GM10248 (cell line): ENCODE measurements around the gene CCDC57.
A peak's percentile ranks its signal among the peaks of the same experiment; 100 is the strongest.

Source experiments
- CTCF ChIA-PET: fragments of 300-600 bp; sonication (Branson Sonifier 250); formaldehyde crosslinking; extraction: SDS; loops from one replicate; lab custom pipeline; 2021; ENCODE audit warnings: antibody characterized with exemption; lab: Yijun Ruan, JAX
- POLR2A ChIA-PET: fragments of 350-650 bp; sonication (Branson Sonifier 250); formaldehyde crosslinking; extraction: SDS; loops from one replicate; lab custom pipeline; 2020; ENCODE audit warnings: antibody characterized with exemption; lab: Yijun Ruan, JAX
- DNase-seq: peaks from one replicate; pipeline ENCODE4 v3.0.0; 2012; ENCODE audit errors: extremely low spot score
- TF ChIP-seq, protein P1 (sequence below): IDR thresholded peaks from 2 replicates; pipeline ENCODE4 v1.5.1; 2012; ENCODE audit warnings: mild to moderate bottlenecking, low read depth; ENCODE audit errors: extremely low read depth, missing control alignments, control extremely low read depth

The CCDC57 gene

GRCh38 chr17:82238472-82239201 lies 26.0 kb upstream of the CCDC57 start:
- TF ChIP-seq, protein P1, sequence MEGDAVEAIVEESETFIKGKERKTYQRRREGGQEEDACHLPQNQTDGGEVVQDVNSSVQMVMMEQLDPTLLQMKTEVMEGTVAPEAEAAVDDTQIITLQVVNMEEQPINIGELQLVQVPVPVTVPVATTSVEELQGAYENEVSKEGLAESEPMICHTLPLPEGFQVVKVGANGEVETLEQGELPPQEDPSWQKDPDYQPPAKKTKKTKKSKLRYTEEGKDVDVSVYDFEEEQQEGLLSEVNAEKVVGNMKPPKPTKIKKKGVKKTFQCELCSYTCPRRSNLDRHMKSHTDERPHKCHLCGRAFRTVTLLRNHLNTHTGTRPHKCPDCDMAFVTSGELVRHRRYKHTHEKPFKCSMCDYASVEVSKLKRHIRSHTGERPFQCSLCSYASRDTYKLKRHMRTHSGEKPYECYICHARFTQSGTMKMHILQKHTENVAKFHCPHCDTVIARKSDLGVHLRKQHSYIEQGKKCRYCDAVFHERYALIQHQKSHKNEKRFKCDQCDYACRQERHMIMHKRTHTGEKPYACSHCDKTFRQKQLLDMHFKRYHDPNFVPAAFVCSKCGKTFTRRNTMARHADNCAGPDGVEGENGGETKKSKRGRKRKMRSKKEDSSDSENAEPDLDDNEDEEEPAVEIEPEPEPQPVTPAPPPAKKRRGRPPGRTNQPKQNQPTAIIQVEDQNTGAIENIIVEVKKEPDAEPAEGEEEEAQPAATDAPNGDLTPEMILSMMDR, result no peak
- ChIA-PET CTCF (interaction anchor here (1.0 to 1.5 kb wide), 6 partner anchors 9 to 219 kb away, joined by 3 to 4 read pairs (median 3); no protein-coding TSS in a partner anchor), POLR2A (interaction anchor here (0.5 to 1.3 kb wide), 3 partner anchors 10 to 59 kb away, joined by 3 to 5 read pairs (median 5); partner anchors contain the start of gene SLC16A3)
- peak; percentile 60 for DNase-seq

GRCh38 chr17:82237746-82238471 lies 25.3 kb upstream of the CCDC57 start:
- CTCF ChIA-PET, result interaction anchor here (1.0 to 1.6 kb wide), 6 partner anchors 8 to 218 kb away, joined by 3 to 7 read pairs (median 3); no protein-coding TSS in a partner anchor
- no peak for DNase-seq
- POLR2A ChIA-PET, result interaction anchor here (0.5 to 1.3 kb wide), 3 partner anchors 9 to 59 kb away, joined by 3 to 5 read pairs (median 5); partner anchors contain the start of gene SLC16A3
- TF ChIP-seq, protein P1, result no peak

- ChIA-PET CTCF (interaction anchor here (0.8 to 2.1 kb wide), 16 partner anchors 10 to 202 kb away, joined by 3 to 18 read pairs (median 4); no protein-coding TSS in a partner anchor), POLR2A (interaction anchor here (0.9 to 1.3 kb wide), 2 partner anchors 9 to 60 kb away, joined by 3 to 5 read pairs; partner anchors contain the start of gene SLC16A3)
- TF ChIP-seq, protein P1, result no peak
- no peak for DNase-seq
These were observed 24.6 kb upstream of the CCDC57 start for GRCh38 chr17:82237083-82237745.

- no peak for DNase-seq
- CTCF ChIA-PET, result interaction anchor here (0.8 to 2.5 kb wide), 23 partner anchors 10 to 203 kb away, joined by 3 to 18 read pairs (median 4); partner anchors contain the start of gene CSNK1D
- TF ChIP-seq, protein P1, result peak; percentile 86
- POLR2A ChIA-PET, result no interaction called here
These were observed 23.7 kb upstream of the CCDC57 start for GRCh38 chr17:82236142-82236971.

- DNase-seq, result no peak
- ChIA-PET CTCF (interaction anchor here (0.8 to 2.5 kb wide), 22 partner anchors 9 to 319 kb away, joined by 3 to 18 read pairs (median 4); partner anchors contain the start of gene CSNK1D), POLR2A (interaction anchor here (0.6 kb wide), 1 partner anchor 607 kb away, joined by 3 read pairs; no protein-coding TSS in a partner anchor)
- TF ChIP-seq, protein P1, result no peak
These were observed 23.1 kb upstream of the CCDC57 start for GRCh38 chr17:82235775-82236141.
